ENCODE results near the gene PLA2G4A. TPM values are rescaled to one million over a fixed set of nuclear protein-coding genes. Genes with fewer than 3 reads are reported as not detected.
A peak's percentile ranks its signal among the peaks of the same experiment; 100 is the strongest.

The PLA2G4A gene
- total RNA-seq, result 1 to 10 TPM; 2.0 to 8.3 (median 6.1) TPM

- Histone ChIP-seq H3K27me3 (no peaks in the 10 kb centered on the region), H3K36me3 (no peaks in the 10 kb centered on the region), H3K27ac (peak within 1 kb of the TSS; percentile 75 to 87 (median 76)), H3K4me3 (peak within 1 kb of the TSS; percentile 37 to 82 (median 61)), H3K4me1 (peaks cover 0 to 16% (median 0%) of the 10 kb centered on the region in 4 donors), H3K9me3 (no peaks in the 10 kb centered on the region)
- in situ Hi-C loops (cut with MboI; ENCODE audit: low pct_ligation_motif_present in 1 of 4, low pct_unique_long_range_greater_than_20kb in 1 of 4, low sequenced_read_pairs in 3 of 4) (no loop called here), intact Hi-C loops (cut with DNase I; ENCODE audit: low total_unique reads) (no loop called here)
- no peak for TF ChIP-seq POLR2AphosphoS5 (IDR thresholded peaks at IDR 0.05)
- no peak for TF ChIP-seq POLR2A (IDR thresholded peaks at IDR 0.05)
- TF ChIP-seq, protein P1, sequence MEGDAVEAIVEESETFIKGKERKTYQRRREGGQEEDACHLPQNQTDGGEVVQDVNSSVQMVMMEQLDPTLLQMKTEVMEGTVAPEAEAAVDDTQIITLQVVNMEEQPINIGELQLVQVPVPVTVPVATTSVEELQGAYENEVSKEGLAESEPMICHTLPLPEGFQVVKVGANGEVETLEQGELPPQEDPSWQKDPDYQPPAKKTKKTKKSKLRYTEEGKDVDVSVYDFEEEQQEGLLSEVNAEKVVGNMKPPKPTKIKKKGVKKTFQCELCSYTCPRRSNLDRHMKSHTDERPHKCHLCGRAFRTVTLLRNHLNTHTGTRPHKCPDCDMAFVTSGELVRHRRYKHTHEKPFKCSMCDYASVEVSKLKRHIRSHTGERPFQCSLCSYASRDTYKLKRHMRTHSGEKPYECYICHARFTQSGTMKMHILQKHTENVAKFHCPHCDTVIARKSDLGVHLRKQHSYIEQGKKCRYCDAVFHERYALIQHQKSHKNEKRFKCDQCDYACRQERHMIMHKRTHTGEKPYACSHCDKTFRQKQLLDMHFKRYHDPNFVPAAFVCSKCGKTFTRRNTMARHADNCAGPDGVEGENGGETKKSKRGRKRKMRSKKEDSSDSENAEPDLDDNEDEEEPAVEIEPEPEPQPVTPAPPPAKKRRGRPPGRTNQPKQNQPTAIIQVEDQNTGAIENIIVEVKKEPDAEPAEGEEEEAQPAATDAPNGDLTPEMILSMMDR (IDR thresholded peaks at IDR 0.05), result no peak
- no peak for TF ChIP-seq EP300 (IDR thresholded peaks at IDR 0.05; ENCODE audit: low read depth)
- WGBS, 2 donors (ENCODE audit: low coverage in 1 of 2), result 6 to 10% methylated on average over 14 to 17 of the region's 17 CpGs
- peak; percentile 51 for DNase-seq
These were observed at the start of gene PLA2G4A for GRCh38 chr1:186828611-186829454. TSS of gene PLA2G4A (plus strand) at chr1:186828949. CDS start at chr1:186854355, 25,406 bp downstream.

DNA sequence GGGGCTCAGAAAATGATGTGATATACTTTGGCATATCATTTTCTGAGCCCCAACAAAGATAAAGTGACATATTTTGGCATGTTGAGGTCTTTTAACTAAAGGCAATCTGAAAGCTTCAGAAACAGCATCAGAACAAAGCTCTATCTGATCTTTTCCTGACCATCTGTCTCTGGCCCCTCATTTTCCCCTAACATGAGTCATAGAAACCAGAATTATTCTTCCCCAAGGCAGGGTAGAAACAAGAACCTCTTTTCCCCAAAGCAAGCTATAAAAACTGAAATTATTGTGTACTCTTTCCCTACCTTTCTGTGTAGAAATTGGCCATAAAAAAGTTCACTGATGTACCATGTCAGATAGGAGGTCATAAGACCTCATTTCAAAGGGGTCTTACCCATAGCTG is 48.7 kb upstream of the PLA2G4A start:
- in situ Hi-C loops (cut with MboI; ENCODE audit: low pct_ligation_motif_present in 1 of 4, low pct_unique_long_range_greater_than_20kb in 1 of 4, low sequenced_read_pairs in 3 of 4), result no loop called here
- H3K36me3 ChIP-seq, result no peaks in the 10 kb centered on the region
- TF ChIP-seq, protein P1 (IDR thresholded peaks at IDR 0.05), result no peak
- TF ChIP-seq POLR2A (IDR thresholded peaks at IDR 0.05) (no peak), POLR2AphosphoS5 (IDR thresholded peaks at IDR 0.05) (no peak), EP300 (IDR thresholded peaks at IDR 0.05; ENCODE audit: low read depth) (no peak)
- no peaks in the 10 kb centered on the region for H3K27me3 ChIP-seq
- DNase-seq, result no peak
- H3K27ac ChIP-seq, result no peak overlapping the region
- H3K4me3 ChIP-seq, result no peak overlapping the region
- H3K4me1 ChIP-seq, result no peaks in the 10 kb centered on the region
- H3K9me3 ChIP-seq, result no peaks in the 10 kb centered on the region
- intact Hi-C loops (cut with DNase I; ENCODE audit: low total_unique reads), result no loop called here

DNA sequence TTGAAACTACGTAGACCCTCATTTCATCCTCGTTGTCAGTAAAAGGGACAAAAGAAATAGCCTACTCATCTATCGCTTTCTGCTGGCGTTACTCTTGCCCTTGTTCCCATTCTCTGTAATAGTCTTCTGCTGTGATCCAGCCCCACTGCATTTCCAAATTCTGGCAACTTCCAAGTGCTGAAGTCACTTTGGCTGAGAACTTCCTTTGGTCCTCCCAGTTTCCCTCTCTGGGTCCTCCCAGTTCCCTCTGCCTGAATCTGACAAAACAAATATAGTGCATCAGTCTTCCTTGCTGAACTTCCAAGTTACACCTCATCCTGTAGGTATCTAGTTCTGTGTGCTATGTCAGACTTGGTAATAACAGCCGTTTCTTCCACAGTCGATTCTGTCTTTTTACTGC is 47.0 kb upstream of the PLA2G4A start:
- Histone ChIP-seq H3K36me3 (no peaks in the 10 kb centered on the region), H3K4me1 (no peaks in the 10 kb centered on the region), H3K4me3 (no peak overlapping the region), H3K27ac (no peak overlapping the region), H3K27me3 (no peaks in the 10 kb centered on the region), H3K9me3 (no peaks in the 10 kb centered on the region)
- DNase-seq, result no peak
- WGBS, 2 donors (ENCODE audit: low coverage in 1 of 2), result 77 to 81% methylated on average over 5 to 6 of the region's 6 CpGs
- intact Hi-C loops (cut with DNase I; ENCODE audit: low total_unique reads) (no loop called here), in situ Hi-C loops (cut with MboI; ENCODE audit: low pct_ligation_motif_present in 1 of 4, low pct_unique_long_range_greater_than_20kb in 1 of 4, low sequenced_read_pairs in 3 of 4) (no loop called here)
- TF ChIP-seq POLR2A (IDR thresholded peaks at IDR 0.05) (no peak), POLR2AphosphoS5 (IDR thresholded peaks at IDR 0.05) (no peak), EP300 (IDR thresholded peaks at IDR 0.05; ENCODE audit: low read depth) (no peak)
- TF ChIP-seq, protein P1 (IDR thresholded peaks at IDR 0.05), result no peak

DNA sequence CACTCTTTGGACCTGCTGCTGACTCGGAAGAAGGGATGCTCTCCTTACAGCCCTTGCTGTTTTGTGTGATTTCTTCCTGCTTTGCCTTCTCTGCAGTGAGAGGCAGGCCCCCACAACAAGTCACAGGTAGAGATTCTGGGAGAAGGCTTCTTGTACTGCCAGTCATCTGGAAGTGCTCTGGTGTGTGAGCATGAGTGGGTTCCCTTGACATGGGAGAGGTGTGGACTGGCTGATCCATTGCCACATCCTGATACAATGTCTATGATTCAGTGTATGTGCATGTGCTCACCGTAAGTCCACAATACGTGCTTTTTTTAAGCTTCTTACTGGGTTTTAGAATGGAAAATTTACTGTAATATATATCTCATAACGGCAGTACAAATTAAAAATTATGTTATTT is 46.0 kb upstream of the PLA2G4A start:
- H3K27me3 ChIP-seq, result no peaks in the 10 kb centered on the region
- H3K4me3 ChIP-seq, result no peak overlapping the region
- intact Hi-C loops (cut with DNase I; ENCODE audit: low total_unique reads), result no loop called here
- H3K27ac ChIP-seq, result no peak overlapping the region
- in situ Hi-C loops (cut with MboI; ENCODE audit: low pct_ligation_motif_present in 1 of 4, low pct_unique_long_range_greater_than_20kb in 1 of 4, low sequenced_read_pairs in 3 of 4), result no loop called here
- no peaks in the 10 kb centered on the region for H3K36me3 ChIP-seq
- 70 to 83% methylated on average over 3 to 4 of the region's 4 CpGs for WGBS, 2 donors (ENCODE audit: low coverage in 1 of 2)
- H3K9me3 ChIP-seq, result no peaks in the 10 kb centered on the region
- no peak for DNase-seq
- no peak for TF ChIP-seq POLR2AphosphoS5 (IDR thresholded peaks at IDR 0.05)
- TF ChIP-seq EP300 (IDR thresholded peaks at IDR 0.05; ENCODE audit: low read depth), result no peak
- TF ChIP-seq POLR2A (IDR thresholded peaks at IDR 0.05), result no peak
- TF ChIP-seq, protein P1 (IDR thresholded peaks at IDR 0.05), result no peak
- H3K4me1 ChIP-seq, result no peaks in the 10 kb centered on the region

Data from transverse colon (tissue), 4 donors.